DOHH2 (cell line): ENCODE measurements around the gene DPP7.

Source experiments
- H3F3A ChIP-seq: fragments of 200-600 bp; sonication (generic), shearing (Covaris generic); 2 replicates; pipeline ENCODE4 v1.6.0; 2016; ENCODE audit warnings: antibody characterized with exemption, mild to moderate bottlenecking; ENCODE audit not compliant: control insufficient read depth, insufficient read depth
- H3K27ac ChIP-seq: fragments of 200-600 bp; sonication (generic); 2 replicates; pipeline ENCODE4 v1.5.1; 2014; ENCODE audit warnings: low read depth, mild to moderate bottlenecking, low read length, moderate library complexity
- H3K27me3 ChIP-seq: fragments of 200-600 bp; sonication (generic); 2 replicates; pipeline ENCODE4 v1.6.1; 2014; ENCODE audit warnings: mild to moderate bottlenecking, low read length, mixed read lengths; ENCODE audit not compliant: control insufficient read depth
- H3K36me3 ChIP-seq: fragments of 200-600 bp; sonication (generic); 2 replicates; pipeline ENCODE4 v1.6.1; 2014; ENCODE audit warnings: mild to moderate bottlenecking, low read length, moderate library complexity, mixed read lengths; ENCODE audit not compliant: control insufficient read depth
- H3K4me1 ChIP-seq: fragments of 200-600 bp; sonication (generic); 2 replicates; pipeline ENCODE4 v1.6.1; 2014; ENCODE audit warnings: mild to moderate bottlenecking, low read length, mixed read lengths; ENCODE audit not compliant: control insufficient read depth
- H3K4me2 ChIP-seq: fragments of 200-600 bp; sonication (generic); 2 replicates; pipeline ENCODE4 v1.6.0; 2014; ENCODE audit warnings: mild to moderate bottlenecking, low read length, moderate library complexity
- H3K4me3 ChIP-seq: fragments of 200-600 bp; sonication (generic); 2 replicates; pipeline ENCODE4 v1.5.1; 2014; ENCODE audit warnings: mild to moderate bottlenecking, low read length, mixed read lengths
- H3K79me2 ChIP-seq: fragments of 200-600 bp; sonication (generic); 2 replicates; pipeline ENCODE4 v1.6.1; 2014; ENCODE audit warnings: mild to moderate bottlenecking, low read length, mixed read lengths; ENCODE audit not compliant: control insufficient read depth
- H3K9me2 ChIP-seq: fragments of 200-600 bp; sonication (generic); replicated peaks from 2 replicates; pipeline ENCODE4 v1.6.1; 2014; ENCODE audit warnings: mild to moderate bottlenecking, low read length, mixed read lengths; ENCODE audit not compliant: control insufficient read depth
- H3K9me3 ChIP-seq: fragments of 200-600 bp; sonication (generic); 2 replicates; pipeline ENCODE4 v1.6.1; 2014; ENCODE audit warnings: antibody characterized with exemption, low read length, mixed read lengths; ENCODE audit not compliant: control insufficient read depth, insufficient read depth
- H4K20me1 ChIP-seq: fragments of 200-600 bp; sonication (generic); 2 replicates; pipeline ENCODE4 v1.6.0; 2014; ENCODE audit warnings: low read depth, mild to moderate bottlenecking, antibody characterized with exemption, low read length, moderate library complexity; ENCODE audit not compliant: control insufficient read depth, insufficient read depth
- CTCF ChIP-seq: fragments of 200-600 bp; sonication (generic); IDR thresholded peaks from one replicate; pipeline ENCODE4 v1.5.1; 2014; ENCODE audit warnings: antibody characterized with exemption, mild to moderate bottlenecking, low read depth, low read length; ENCODE audit not compliant: poor library complexity, severe bottlenecking
- EZH2phosphoT487 ChIP-seq: fragments of 200-600 bp; sonication (generic); IDR thresholded peaks from 2 replicates; pipeline ENCODE4 v1.6.1; 2017; ENCODE audit warnings: borderline replicate concordance, mild to moderate bottlenecking, antibody characterized with exemption, low read length, moderate library complexity, mixed read lengths

The DPP7 gene

GRCh38 chr9:137115394-137116026, 977 bp upstream of the DPP7 start:
- H4K20me1 ChIP-seq = no peaks in the 10 kb centered on the region
- no peaks in the 10 kb centered on the region for H3K9me2 ChIP-seq
- peak overlapping the region; percentile 83 for H3K4me3 ChIP-seq
- H3K4me1 ChIP-seq = peaks cover 48% of the 10 kb centered on the region
- TF ChIP-seq EZH2phosphoT487 = no peak
- TF ChIP-seq CTCF = peak; percentile 12
- 0 out of 2 replicates have a peak overlapping the region, but pooled peaks have one; percentile 42 for H3K27ac ChIP-seq
- H3K27me3 ChIP-seq = no peaks in the 10 kb centered on the region
- peak overlapping the region; percentile 99 for H3K4me2 ChIP-seq
- peaks cover 28% of the 10 kb centered on the region for H3K36me3 ChIP-seq
- no peaks in the 10 kb centered on the region for H3K9me3 ChIP-seq
- peaks cover 7% of the 10 kb centered on the region for H3F3A ChIP-seq
- H3K79me2 ChIP-seq = peaks cover 26% of the 10 kb centered on the region

GRCh38 chr9:137114220-137114612, 317 bp downstream of the DPP7 start:
- no peak for TF ChIP-seq EZH2phosphoT487
- TF ChIP-seq CTCF = no peak
- Histone ChIP-seq H3K36me3 (peaks cover 41% of the 10 kb centered on the region), H3K79me2 (peaks cover 26% of the 10 kb centered on the region), H3K9me2 (no peaks in the 10 kb centered on the region), H3F3A (peaks cover under 1% of the 10 kb centered on the region; the same call in 1 of the 2 replicates), H3K27me3 (no peaks in the 10 kb centered on the region), H4K20me1 (no peaks in the 10 kb centered on the region), H3K4me1 (peaks cover 35% of the 10 kb centered on the region), H3K9me3 (no peaks in the 10 kb centered on the region), H3K4me2 (peak overlapping the region; percentile 99), H3K4me3 (peak overlapping the region; percentile 83), H3K27ac (peak overlapping the region; percentile 42)

GRCh38 chr9:137113385-137114159, 961 bp downstream of the DPP7 start:
- peaks cover 29% of the 10 kb centered on the region for H3K4me1 ChIP-seq
- H4K20me1 ChIP-seq = no peaks in the 10 kb centered on the region
- TF ChIP-seq EZH2phosphoT487 (no peak), CTCF (no peak)
- H3K9me2 ChIP-seq = no peaks in the 10 kb centered on the region
- H3F3A ChIP-seq = no peaks in the 10 kb centered on the region; the same call in 1 of the 2 replicates
- peaks cover 26% of the 10 kb centered on the region for H3K79me2 ChIP-seq
- H3K27me3 ChIP-seq = no peaks in the 10 kb centered on the region
- H3K27ac ChIP-seq = no peak overlapping the region
- H3K4me3 ChIP-seq = peak overlapping the region; percentile 64
- no peaks in the 10 kb centered on the region for H3K9me3 ChIP-seq
- peaks cover 47% of the 10 kb centered on the region for H3K36me3 ChIP-seq
- peak overlapping the region; percentile 65 for H3K4me2 ChIP-seq
